ENCODE measurements around the gene INPP1.

INPP1 gene

DNA sequence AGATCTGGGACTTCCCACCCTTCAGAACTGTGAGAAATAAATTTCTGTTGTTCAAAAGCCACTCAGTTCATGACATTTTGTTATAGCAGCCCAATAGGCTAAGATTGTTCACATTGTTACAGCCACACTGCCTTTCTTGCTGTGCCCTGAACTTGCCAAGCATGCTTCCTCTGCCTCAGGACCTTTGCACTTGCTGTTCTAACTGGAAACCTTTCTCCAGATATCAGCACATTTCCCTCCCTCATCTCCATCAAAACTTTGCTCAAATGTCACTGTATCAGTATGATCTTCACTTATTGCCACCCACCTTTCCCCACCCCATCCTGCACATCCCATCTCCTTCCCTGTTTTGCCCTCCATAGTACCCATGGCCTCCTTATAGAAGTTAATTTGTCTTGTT is 32.7 kb downstream of the INPP1 start:
- no peaks in the 10 kb centered on the region for H3K4me1 ChIP-seq
- no peak overlapping the region for H3K4me3 ChIP-seq
- no peak overlapping the region for H3K27ac ChIP-seq
- H3K36me3 ChIP-seq: no peaks in the 10 kb centered on the region
- H3K9me3 ChIP-seq: no peaks in the 10 kb centered on the region
- H3K27me3 ChIP-seq: no peaks in the 10 kb centered on the region
- no peak for TF ChIP-seq Cebpa-rat (IDR thresholded peaks at IDR 0.05)
- H3K9ac ChIP-seq: no peak overlapping the region
- no peak overlapping the region for H3K4me2 ChIP-seq
- H4K20me1 ChIP-seq: no peaks in the 10 kb centered on the region

DNA sequence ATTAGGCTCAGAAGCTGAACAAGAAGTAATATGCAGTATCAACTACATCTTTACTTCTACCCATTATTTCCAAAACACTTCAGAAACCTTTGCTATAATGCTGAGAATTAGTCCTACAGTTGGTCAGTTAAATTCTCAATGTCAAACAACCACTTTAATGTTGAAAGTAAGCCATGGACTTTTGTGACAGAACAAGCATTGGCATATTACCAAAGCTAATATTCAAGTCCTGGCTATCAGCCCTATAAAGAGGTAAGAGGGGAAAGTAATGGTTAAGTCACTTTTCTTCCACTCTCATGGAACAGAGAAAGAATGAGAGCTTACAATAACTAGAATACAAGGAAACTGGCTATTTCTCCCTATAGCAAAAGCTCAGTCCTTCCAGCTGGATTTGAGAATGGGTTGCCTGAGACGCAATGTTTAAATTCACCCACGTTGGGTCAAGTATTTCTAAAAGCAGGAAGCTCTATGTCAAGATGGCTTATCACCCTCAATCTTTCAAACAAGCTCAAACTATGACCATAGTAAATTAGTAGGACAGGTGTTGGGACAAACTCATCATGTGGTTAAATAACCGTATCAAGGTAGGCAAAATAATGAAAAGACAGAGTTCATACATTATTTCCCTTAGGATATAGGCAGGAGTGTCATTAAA is 33.3 kb downstream of the INPP1 start:
- H3K4me1 ChIP-seq: no peaks in the 10 kb centered on the region
- TF ChIP-seq Cebpa-rat (IDR thresholded peaks at IDR 0.05): no peak

GRCh38 chr2:190378880-190379237 is 35.5 kb downstream of the INPP1 start:
- no peak overlapping the region for H3K4me3 ChIP-seq
- H3K4me1 ChIP-seq: no peaks in the 10 kb centered on the region
- H3K9ac ChIP-seq: no peak overlapping the region
- H3K27ac ChIP-seq: no peak overlapping the region
- no peak overlapping the region for H3K4me2 ChIP-seq
- no peaks in the 10 kb centered on the region for H3K27me3 ChIP-seq
- H3K9me3 ChIP-seq: no peaks in the 10 kb centered on the region
- no peaks in the 10 kb centered on the region for H4K20me1 ChIP-seq
- TF ChIP-seq Cebpa-rat (IDR thresholded peaks at IDR 0.05): no peak
- no peaks in the 10 kb centered on the region for H3K36me3 ChIP-seq

More for the DNA sequence above, 33.3 kb downstream of the INPP1 start:
- Histone ChIP-seq H3K4me2 (no peak overlapping the region), H3K27ac (no peak overlapping the region), H3K4me3 (no peak overlapping the region), H3K36me3 (no peaks in the 10 kb centered on the region), H3K9me3 (no peaks in the 10 kb centered on the region), H4K20me1 (no peaks in the 10 kb centered on the region), H3K27me3 (no peaks in the 10 kb centered on the region), H3K9ac (no peak overlapping the region)

- no peaks in the 10 kb centered on the region for H3K4me1 ChIP-seq
- no peak overlapping the region for H3K4me3 ChIP-seq
- no peaks in the 10 kb centered on the region for H3K36me3 ChIP-seq
- no peak overlapping the region for H3K27ac ChIP-seq
- H3K27me3 ChIP-seq: no peaks in the 10 kb centered on the region
- H3K9me3 ChIP-seq: no peaks in the 10 kb centered on the region
- H4K20me1 ChIP-seq: no peaks in the 10 kb centered on the region
- TF ChIP-seq Cebpa-rat (IDR thresholded peaks at IDR 0.05): no peak
- H3K9ac ChIP-seq: no peak overlapping the region
- no peak overlapping the region for H3K4me2 ChIP-seq
Observed at GRCh38 chr2:190379249-190379964, 36.0 kb downstream of the INPP1 start.

DNA sequence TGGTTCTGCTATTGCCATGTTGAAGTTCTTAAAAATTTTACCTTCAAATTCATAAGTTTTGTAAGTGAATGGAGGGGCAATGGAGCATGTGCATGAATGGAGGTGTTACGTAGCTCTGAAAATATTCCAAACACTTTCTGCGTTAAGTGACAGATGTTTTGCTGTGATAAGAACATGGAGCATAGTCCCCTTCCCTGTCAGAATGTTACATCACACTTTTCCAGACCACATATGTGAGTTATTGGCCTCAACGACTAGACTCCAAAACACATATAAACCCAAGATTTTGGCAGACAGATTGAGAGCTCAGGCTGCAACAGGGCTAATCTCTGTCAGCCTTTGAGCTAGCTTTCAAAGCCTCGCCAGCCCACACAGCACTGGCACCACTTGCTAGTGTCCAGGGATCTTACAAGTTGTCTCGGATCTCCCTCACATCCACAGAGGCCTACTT is 37.6 kb downstream of the INPP1 start:
- no peaks in the 10 kb centered on the region for H4K20me1 ChIP-seq
- no peaks in the 10 kb centered on the region for H3K36me3 ChIP-seq
- H3K27ac ChIP-seq: no peak overlapping the region
- no peak for TF ChIP-seq Cebpa-rat (IDR thresholded peaks at IDR 0.05)
- H3K4me1 ChIP-seq: no peaks in the 10 kb centered on the region
- H3K4me2 ChIP-seq: no peak overlapping the region
- no peak overlapping the region for H3K4me3 ChIP-seq
- no peaks in the 10 kb centered on the region for H3K27me3 ChIP-seq
- no peak overlapping the region for H3K9ac ChIP-seq
- H3K9me3 ChIP-seq: no peaks in the 10 kb centered on the region

DNA sequence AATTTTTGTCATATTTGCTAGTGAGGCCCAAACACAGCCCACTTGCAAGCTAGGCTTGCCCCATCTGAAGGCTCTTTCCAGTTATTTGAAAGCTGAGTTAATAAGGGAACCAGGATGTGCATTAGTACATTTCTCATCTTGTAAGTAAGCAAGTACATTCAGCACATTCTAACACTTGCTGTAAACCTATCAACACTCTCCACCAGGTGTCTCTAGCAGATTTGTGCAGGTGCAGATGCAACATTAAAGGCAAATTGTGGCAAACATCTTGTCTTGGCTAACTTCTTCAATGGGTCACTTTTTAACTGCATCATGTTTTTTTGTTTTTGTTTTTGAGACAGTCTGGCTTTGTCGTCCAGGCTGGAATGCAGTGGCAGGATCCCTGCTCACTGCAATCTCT is 39.5 kb downstream of the INPP1 start:
- no peak overlapping the region for H3K4me3 ChIP-seq

DNA sequence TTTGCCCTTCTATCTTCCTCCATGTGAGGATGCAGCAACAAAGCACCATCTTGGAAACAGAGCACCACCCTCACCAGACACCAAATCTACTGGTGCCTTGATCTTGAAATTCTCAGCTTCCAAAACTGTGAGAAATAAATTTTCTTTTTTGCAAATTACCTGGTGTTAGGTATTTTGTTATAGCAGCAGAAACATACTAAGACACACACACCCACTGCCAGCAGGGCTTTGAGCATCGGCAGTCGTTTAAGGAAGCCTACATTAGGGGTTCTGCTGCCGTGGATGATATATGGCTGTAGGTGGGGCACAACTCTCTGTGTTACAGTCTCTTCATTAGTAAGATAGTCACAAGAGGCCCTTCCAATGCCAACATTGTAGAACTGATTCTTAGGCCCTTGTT is 44.0 kb downstream of the INPP1 start:
- Histone ChIP-seq H3K27ac (no peak overlapping the region), H3K4me3 (no peak overlapping the region), H3K4me1 (no peaks in the 10 kb centered on the region), H3K9ac (no peak overlapping the region), H4K20me1 (no peaks in the 10 kb centered on the region), H3K36me3 (no peaks in the 10 kb centered on the region), H3K27me3 (no peaks in the 10 kb centered on the region), H3K4me2 (no peak overlapping the region), H3K9me3 (no peaks in the 10 kb centered on the region)
- no peak for TF ChIP-seq Cebpa-rat (IDR thresholded peaks at IDR 0.05)

More for the DNA sequence above, 39.5 kb downstream of the INPP1 start:
- Histone ChIP-seq H4K20me1 (no peaks in the 10 kb centered on the region), H3K9ac (no peak overlapping the region), H3K9me3 (no peaks in the 10 kb centered on the region), H3K27ac (no peak overlapping the region), H3K36me3 (no peaks in the 10 kb centered on the region), H3K27me3 (no peaks in the 10 kb centered on the region), H3K4me2 (no peak overlapping the region), H3K4me1 (no peaks in the 10 kb centered on the region)
- no peak for TF ChIP-seq Cebpa-rat (IDR thresholded peaks at IDR 0.05)

- Histone ChIP-seq H3K9ac (no peak overlapping the region), H3K27me3 (no peaks in the 10 kb centered on the region), H4K20me1 (no peaks in the 10 kb centered on the region)
Observed at GRCh38 chr2:190396271-190396670, 52.9 kb downstream of the INPP1 start.

DNA sequence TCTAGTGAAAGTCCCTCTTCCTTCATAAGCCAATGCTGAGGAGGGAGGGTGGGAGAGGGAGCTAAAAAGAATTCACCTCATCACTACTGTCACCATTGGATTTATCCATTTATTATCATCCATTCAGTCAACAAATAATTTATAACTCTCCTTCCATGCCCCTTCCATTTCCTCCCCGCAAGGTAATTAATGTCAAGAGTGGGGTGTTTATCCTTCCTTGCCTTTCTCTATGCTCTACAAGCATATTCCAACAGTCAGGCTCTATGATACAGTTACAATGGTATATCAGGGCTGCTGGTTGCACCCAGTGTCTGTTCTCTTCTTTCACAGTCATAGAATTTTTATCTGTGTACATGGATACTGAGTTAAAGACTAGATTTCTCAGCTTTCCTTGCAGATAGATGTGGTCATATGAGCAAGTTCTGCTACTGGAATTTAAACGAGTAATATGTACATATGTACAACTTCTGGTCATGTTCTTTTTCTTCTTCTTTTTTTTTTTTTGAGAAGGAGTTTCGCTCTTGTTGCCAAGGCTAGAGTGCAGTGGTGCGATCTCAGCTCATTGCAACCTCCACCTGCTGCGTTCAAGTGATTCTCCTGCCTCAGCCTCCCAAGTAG is 59.7 kb downstream of the INPP1 start:
- H3K4me1 ChIP-seq: 0 out of 2 replicates have a peak, but pooled peaks cover 5% of the 10 kb centered on the region
- H3K27ac ChIP-seq: no peak overlapping the region
- H3K9ac ChIP-seq: no peak overlapping the region
- H3K4me3 ChIP-seq: no peak overlapping the region
- no peaks in the 10 kb centered on the region for H4K20me1 ChIP-seq
- H3K36me3 ChIP-seq: no peaks in the 10 kb centered on the region
- peaks cover 17% of the 10 kb centered on the region; the same call in 1 of the 2 replicates for H3K27me3 ChIP-seq
- H3K4me2 ChIP-seq: no peak overlapping the region
- no peaks in the 10 kb centered on the region for H3K9me3 ChIP-seq
- no peak for TF ChIP-seq Cebpa-rat (IDR thresholded peaks at IDR 0.05)

More at GRCh38 chr2:190396271-190396670, 52.9 kb downstream of the INPP1 start:
- Histone ChIP-seq H3K4me1 (no peaks in the 10 kb centered on the region), H3K4me2 (no peak overlapping the region), H3K27ac (no peak overlapping the region), H3K36me3 (no peaks in the 10 kb centered on the region), H3K9me3 (no peaks in the 10 kb centered on the region), H3K4me3 (no peak overlapping the region)
- no peak for TF ChIP-seq Cebpa-rat (IDR thresholded peaks at IDR 0.05)

GRCh38 chr2:190404487-190404886 is 61.1 kb downstream of the INPP1 start:
- no peaks in the 10 kb centered on the region for H4K20me1 ChIP-seq
- no peak overlapping the region for H3K4me2 ChIP-seq
- peaks cover 27% of the 10 kb centered on the region; the same call in 1 of the 2 replicates for H3K27me3 ChIP-seq
- peaks cover 11% of the 10 kb centered on the region for H3K4me1 ChIP-seq
- no peaks in the 10 kb centered on the region for H3K9me3 ChIP-seq
- H3K9ac ChIP-seq: no peak overlapping the region
- no peak for TF ChIP-seq Cebpa-rat (IDR thresholded peaks at IDR 0.05)
- H3K27ac ChIP-seq: no peak overlapping the region
- no peaks in the 10 kb centered on the region for H3K36me3 ChIP-seq
- H3K4me3 ChIP-seq: no peak overlapping the region

All from BLaER1 (cell line).